Gastrocnemius medialis (tissue), 4 donors: ENCODE data around the gene TBC1D5. TPM values are rescaled to one million over a fixed set of nuclear protein-coding genes. Genes with fewer than 3 reads are reported as not detected.

ENCODE experiments used
- ATAC-seq, 2 donors: fragments of 150-250 bp; one replicate each; pipeline ENCODE4 v1.9.1; 2016
- DNase-seq, 2 donors: peaks; one replicate each; pipeline ENCODE4 v3.0.0-alpha.2; 2019
- H3K27ac ChIP-seq, 4 donors: fragments of 200-600 bp; sonication (generic); 1 replicate in 1 of 4; 2 replicates in 3 of 4; pipeline ENCODE4 v1.5.1; 2016 to 2018; ENCODE audit warnings: mild to moderate bottlenecking in 2 of 4, moderate library complexity in 1 of 4
- H3K27me3 ChIP-seq, 3 donors: fragments of 200-600 bp; sonication (generic) in 2 of 3; 1 replicate in 1 of 3; 2 replicates in 2 of 3; pipeline versions ENCODE4 v1.5.1 to v1.6.0; 2016 to 2019; ENCODE audit warnings: mild to moderate bottlenecking in 1 of 3, moderate library complexity in 1 of 3
- H3K36me3 ChIP-seq, 2 donors: fragments of 200-600 bp; sonication (generic) in 1 of 2; one replicate each; pipeline ENCODE4 v1.5.1; 2017 to 2018
- H3K4me1 ChIP-seq, 2 donors: fragments of 200-600 bp; sonication (generic) in 1 of 2; one replicate each; pipeline ENCODE4 v1.5.1; 2016 to 2017; ENCODE audit warnings: mild to moderate bottlenecking in 2 of 2
- H3K4me3 ChIP-seq, 4 donors: fragments of 200-600 bp; sonication (generic) in 3 of 4; 1 replicate in 1 of 4; 2 replicates in 3 of 4; pipeline ENCODE4 v1.5.1; 2016 to 2019; ENCODE audit warnings: mild to moderate bottlenecking in 2 of 4
- H3K9me3 ChIP-seq, 3 donors: fragments of 200-600 bp; sonication (generic) in 2 of 3; 1 replicate in 1 of 3; 2 replicates in 2 of 3; pipeline ENCODE4 v1.5.1; 2016 to 2019
- POLR2A ChIP-seq, 2 donors: fragments of 450-650 bp; IDR thresholded peaks; one replicate each; pipeline ENCODE4 v1.6.1; 2017; ENCODE audit warnings: antibody characterized with exemption in 2 of 2, mild to moderate bottlenecking in 2 of 2, moderate library complexity in 2 of 2
- in situ Hi-C, 4 donors: fragments of 200-750 bp; cut with MboI; loops; one replicate each; pipeline versions ENCODE4 v1.15.0 to v1.8.0; 2017; ENCODE audit warnings: low sequenced_read_pairs in 4 of 4
- intact Hi-C: fragments of 100-400 bp; cut with DNase I; formaldehyde crosslinking; loops from one replicate; pipeline ENCODE4 v1.15.1; 2023; ENCODE audit warnings: low total_unique reads
- total RNA-seq, 4 donors: library from RNA; depleted of rRNA; stranded (reverse); fragments of >200 nt; gene quantifications; one replicate each; pipeline versions ENCODE4 v1.1.0 to v1.2.3, GENCODE V29; 2016
- TF ChIP-seq, protein P1 (sequence below), 5 experiments: fragments of 450-650 bp in 3 of 5; fragments of 200-600 bp in 2 of 5; sonication (generic) in 2 of 5; IDR thresholded peaks in 4 of 5; conservative IDR thresholded peaks in 1 of 5; 1 replicate in 4 of 5; 2 replicates in 1 of 5; pipeline ENCODE4 v1.5.1; 2016 to 2019; ENCODE audit warnings: antibody characterized with exemption in 5 of 5, mild to moderate bottlenecking in 3 of 5, moderate library complexity in 3 of 5

Gene TBC1D5
- total RNA-seq, 4 donors from 2014 or later, result 20.3 to 34.4 (median 27.1) TPM

DNA sequence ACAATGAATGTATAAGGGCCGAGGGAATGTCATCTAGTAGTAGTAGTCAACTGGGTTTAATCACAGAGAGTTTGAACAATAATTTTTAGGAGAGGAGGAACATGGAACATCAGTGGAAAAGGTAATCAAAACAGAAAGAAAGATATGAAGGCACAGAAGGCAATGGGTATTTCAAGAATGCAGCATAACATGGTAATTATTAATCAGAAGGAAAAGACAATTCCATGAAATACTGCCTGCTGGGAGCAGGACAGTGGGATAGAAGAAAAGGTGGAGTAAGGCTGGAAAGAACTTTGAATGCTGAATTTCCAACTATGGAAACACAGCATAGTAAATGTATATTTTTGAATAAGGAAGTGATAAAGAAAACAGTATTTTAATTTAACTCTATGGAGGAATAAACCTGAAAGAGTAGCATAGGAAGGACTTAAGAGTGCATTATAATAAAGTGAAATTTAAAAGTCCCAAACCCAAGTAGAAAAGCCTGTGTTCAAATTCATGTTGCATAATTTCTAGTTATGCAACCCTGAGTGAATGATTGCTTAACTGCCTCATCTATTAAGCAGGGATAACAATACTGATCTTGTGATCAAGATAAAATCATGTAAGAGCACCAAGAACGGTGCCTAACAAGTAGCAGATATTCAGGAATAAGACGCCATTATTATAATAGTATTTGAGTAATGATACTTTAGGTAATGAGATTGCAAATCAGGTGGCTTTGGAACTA, 357.7 kb downstream of the TBC1D5 start:
- ATAC-seq, result no peak
- H3K9me3 ChIP-seq, result no peaks in the 10 kb centered on the region
- no peak for DNase-seq
- TF ChIP-seq, protein P1, sequence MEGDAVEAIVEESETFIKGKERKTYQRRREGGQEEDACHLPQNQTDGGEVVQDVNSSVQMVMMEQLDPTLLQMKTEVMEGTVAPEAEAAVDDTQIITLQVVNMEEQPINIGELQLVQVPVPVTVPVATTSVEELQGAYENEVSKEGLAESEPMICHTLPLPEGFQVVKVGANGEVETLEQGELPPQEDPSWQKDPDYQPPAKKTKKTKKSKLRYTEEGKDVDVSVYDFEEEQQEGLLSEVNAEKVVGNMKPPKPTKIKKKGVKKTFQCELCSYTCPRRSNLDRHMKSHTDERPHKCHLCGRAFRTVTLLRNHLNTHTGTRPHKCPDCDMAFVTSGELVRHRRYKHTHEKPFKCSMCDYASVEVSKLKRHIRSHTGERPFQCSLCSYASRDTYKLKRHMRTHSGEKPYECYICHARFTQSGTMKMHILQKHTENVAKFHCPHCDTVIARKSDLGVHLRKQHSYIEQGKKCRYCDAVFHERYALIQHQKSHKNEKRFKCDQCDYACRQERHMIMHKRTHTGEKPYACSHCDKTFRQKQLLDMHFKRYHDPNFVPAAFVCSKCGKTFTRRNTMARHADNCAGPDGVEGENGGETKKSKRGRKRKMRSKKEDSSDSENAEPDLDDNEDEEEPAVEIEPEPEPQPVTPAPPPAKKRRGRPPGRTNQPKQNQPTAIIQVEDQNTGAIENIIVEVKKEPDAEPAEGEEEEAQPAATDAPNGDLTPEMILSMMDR (IDR thresholded peaks at IDR 0.05 in 4 of 5, conservative IDR thresholded peaks at IDR 0.05 in 1 of 5), result no peak
- no peak for TF ChIP-seq POLR2A (IDR thresholded peaks at IDR 0.05)
- in situ Hi-C loops, result no loop called here
- H3K36me3 ChIP-seq, result peaks cover 0 to 6% of the 10 kb centered on the region in 2 donors
- intact Hi-C loops, result no loop called here
- no peak overlapping the region for H3K4me3 ChIP-seq
- H3K27me3 ChIP-seq, result no peaks in the 10 kb centered on the region
- no peaks in the 10 kb centered on the region for H3K4me1 ChIP-seq
- no peak overlapping the region for H3K27ac ChIP-seq

DNA sequence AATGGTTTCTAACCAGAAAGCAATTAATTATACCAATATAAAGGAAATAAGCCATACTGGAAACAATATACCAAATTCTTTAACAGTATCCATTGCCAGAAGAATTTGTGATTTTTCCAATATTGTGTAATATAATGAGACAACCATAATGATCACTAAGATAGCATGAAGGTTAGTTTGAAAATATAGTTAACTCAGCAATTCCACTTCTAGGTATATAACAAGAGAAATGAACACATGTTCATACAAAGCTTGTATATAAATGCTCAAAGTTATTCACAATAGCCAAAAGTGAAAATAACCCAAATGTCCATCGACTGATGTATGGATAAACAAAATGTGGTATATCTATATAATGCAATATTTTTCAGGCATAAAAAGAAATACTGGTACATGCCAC, 369.1 kb downstream of the TBC1D5 start:
- intact Hi-C loops (no loop called here), in situ Hi-C loops (no loop called here)
- no peaks in the 10 kb centered on the region for H3K36me3 ChIP-seq
- no peaks in the 10 kb centered on the region for H3K27me3 ChIP-seq
- H3K9me3 ChIP-seq, result no peaks in the 10 kb centered on the region
- ATAC-seq (no peak), DNase-seq (no peak)
- H3K4me1 ChIP-seq, result no peaks in the 10 kb centered on the region
- H3K27ac ChIP-seq, result no peak overlapping the region
- TF ChIP-seq, protein P1 (IDR thresholded peaks at IDR 0.05 in 4 of 5, conservative IDR thresholded peaks at IDR 0.05 in 1 of 5), result no peak
- no peak for TF ChIP-seq POLR2A (IDR thresholded peaks at IDR 0.05)
- H3K4me3 ChIP-seq, result no peak overlapping the region

DNA sequence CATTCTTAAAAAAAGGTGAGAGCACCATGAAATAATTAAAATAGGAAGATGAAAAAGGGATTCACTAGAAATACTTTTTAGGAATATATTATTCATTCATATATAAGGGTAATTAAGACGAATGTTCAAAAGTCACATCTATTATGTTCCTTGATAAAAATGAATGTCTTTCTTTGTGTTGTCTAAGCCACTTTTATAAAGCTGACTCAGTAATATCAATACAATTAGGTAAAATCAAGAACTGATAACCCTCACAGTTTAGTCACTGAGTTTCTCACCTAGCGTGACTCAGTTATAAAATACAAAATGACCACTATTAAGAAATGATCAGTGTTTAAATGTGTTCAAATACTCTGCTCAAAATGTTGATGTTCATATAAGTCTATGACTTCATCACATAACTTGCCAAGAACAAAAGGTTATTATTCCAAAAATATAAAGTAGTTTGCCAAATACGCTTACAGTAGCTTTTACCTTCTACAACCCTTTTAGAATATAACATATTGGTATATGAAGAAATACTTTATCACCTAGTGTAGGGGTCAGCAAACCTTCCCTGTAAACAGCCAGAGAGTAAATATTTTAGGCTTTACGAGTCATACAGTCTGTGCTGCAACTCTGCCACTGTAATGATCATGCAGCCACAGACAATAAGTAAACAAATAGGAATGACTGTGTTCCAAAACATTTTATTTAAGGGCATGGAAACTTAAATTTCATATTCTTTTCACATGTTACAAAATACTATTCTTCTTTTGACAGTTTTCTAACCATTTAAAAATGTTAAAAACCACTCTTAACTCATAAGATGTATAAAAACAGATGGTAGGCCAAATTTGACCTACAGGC, 369.8 kb downstream of the TBC1D5 start:
- in situ Hi-C loops, result no loop called here
- Histone ChIP-seq H3K4me1 (no peaks in the 10 kb centered on the region), H3K27ac (no peak overlapping the region), H3K4me3 (no peak overlapping the region), H3K9me3 (no peaks in the 10 kb centered on the region), H3K27me3 (no peaks in the 10 kb centered on the region), H3K36me3 (no peaks in the 10 kb centered on the region)
- DNase-seq, result no peak
- TF ChIP-seq, protein P1 (IDR thresholded peaks at IDR 0.05 in 4 of 5, conservative IDR thresholded peaks at IDR 0.05 in 1 of 5), result no peak
- TF ChIP-seq POLR2A (IDR thresholded peaks at IDR 0.05), result no peak
- no peak for ATAC-seq
- intact Hi-C loops, result no loop called here

GRCh38 chr3:17369973-17370372, 372.5 kb downstream of the TBC1D5 start:
- H3K27ac ChIP-seq, result no peak overlapping the region
- ATAC-seq (no peak), DNase-seq (no peak)
- no peaks in the 10 kb centered on the region for H3K36me3 ChIP-seq
- intact Hi-C loops, result no loop called here
- no peak overlapping the region for H3K4me3 ChIP-seq
- no peaks in the 10 kb centered on the region for H3K27me3 ChIP-seq
- in situ Hi-C loops, result no loop called here
- no peaks in the 10 kb centered on the region for H3K9me3 ChIP-seq
- no peak for TF ChIP-seq POLR2A (IDR thresholded peaks at IDR 0.05)
- TF ChIP-seq, protein P1 (IDR thresholded peaks at IDR 0.05 in 4 of 5, conservative IDR thresholded peaks at IDR 0.05 in 1 of 5), result no peak
- no peaks in the 10 kb centered on the region for H3K4me1 ChIP-seq
